HepG2 (cell line): Measurements from ENCODE around the gene HYPK. TPM values are rescaled to one million over a fixed set of nuclear protein-coding genes. Genes with fewer than 3 reads are reported as not detected.

Experiments
- ARNTL ChIP-seq: sonication (generic); formaldehyde crosslinking; IDR thresholded peaks from 2 replicates; pipeline ENCODE4 v1.4.0; 2020; ENCODE audit warnings: mild to moderate bottlenecking, missing genetic modification reagents
- BRCA1 ChIP-seq: sonication (generic); formaldehyde crosslinking; IDR thresholded peaks from 2 replicates; pipeline ENCODE4 v1.4.0; 2020; ENCODE audit warnings: missing genetic modification reagents
- CHD2 ChIP-seq: IDR thresholded peaks from 2 replicates; pipeline ENCODE4 v1.6.1; 2011; ENCODE audit warnings: low read depth, low read length, improper control_type of control experiment
- EZH2 ChIP-seq: conservative IDR thresholded peaks from 2 replicates; pipeline ENCODE4 v1.6.1; 2012; ENCODE audit warnings: mild to moderate bottlenecking, low read depth, low read length, moderate library complexity
- GABPB1 ChIP-seq: IDR thresholded peaks from 2 replicates; pipeline ENCODE4 v1.6.1; 2016; ENCODE audit warnings: mild to moderate bottlenecking, missing genetic modification reagents, moderate library complexity, missing compliant biosample characterization
- HOXA3 ChIP-seq: sonication (generic); formaldehyde crosslinking; IDR thresholded peaks from 2 replicates; pipeline ENCODE4 v1.5.0; 2020; ENCODE audit warnings: missing genetic modification reagents
- ISX ChIP-seq: sonication (generic); formaldehyde crosslinking; conservative IDR thresholded peaks from 2 replicates; pipeline ENCODE4 v1.5.0; 2020; ENCODE audit warnings: missing genetic modification reagents
- MAZ ChIP-seq, 2 experiments: sonication (generic) in 1 of 2; formaldehyde crosslinking in 1 of 2; IDR thresholded peaks; 2 replicates each; pipeline versions ENCODE4 v1.5.0 to v1.6.1; 2012 to 2020; ENCODE audit warnings: low read depth in 2 of 2, mild to moderate bottlenecking in 2 of 2, borderline replicate concordance in 1 of 2, improper control_type of control experiment in 1 of 2, low read length in 1 of 2, missing genetic modification reagents in 1 of 2, moderate library complexity in 1 of 2
- MXI1 ChIP-seq: IDR thresholded peaks from 3 replicates; pipeline ENCODE4 v1.6.1; 2012; ENCODE audit warnings: low read depth, low read length, inconsistent platforms, borderline replicate concordance
- NONO ChIP-seq, 2 experiments: fragments of 450-650 bp in 1 of 2; sonication (generic) in 1 of 2; formaldehyde crosslinking in 1 of 2; IDR thresholded peaks in 1 of 2; conservative IDR thresholded peaks in 1 of 2; 2 replicates each; pipeline versions ENCODE4 v1.6.1 to v1.8.0; 2017 to 2022; ENCODE audit warnings: mild to moderate bottlenecking in 1 of 2, missing genetic modification reagents in 1 of 2, moderate library complexity in 1 of 2
- RAD51 ChIP-seq: fragments of 450-650 bp; IDR thresholded peaks from 2 replicates; pipeline ENCODE4 v1.6.1; 2016; ENCODE audit warnings: borderline replicate concordance
- TARDBP ChIP-seq: sonication (generic); formaldehyde crosslinking; IDR thresholded peaks from 2 replicates; pipeline ENCODE4 v1.8.0; 2022; ENCODE audit warnings: mild to moderate bottlenecking, missing genetic modification reagents
- ZFP36L2 ChIP-seq: sonication (generic); formaldehyde crosslinking; IDR thresholded peaks from 2 replicates; pipeline ENCODE4 v1.4.0; 2020; ENCODE audit warnings: missing genetic modification reagents
- ZNF121 ChIP-seq: sonication (generic); formaldehyde crosslinking; IDR thresholded peaks from 2 replicates; pipeline ENCODE4 v1.5.0; 2020; ENCODE audit warnings: mild to moderate bottlenecking, missing genetic modification reagents
- ZNF225 ChIP-seq: sonication (generic); formaldehyde crosslinking; IDR thresholded peaks from 2 replicates; pipeline ENCODE4 v1.4.0; 2020; ENCODE audit warnings: mild to moderate bottlenecking, missing genetic modification reagents
- ZNF776 ChIP-seq: sonication (generic); formaldehyde crosslinking; IDR thresholded peaks from 2 replicates; pipeline ENCODE4 v1.4.0; 2020; ENCODE audit warnings: mild to moderate bottlenecking, missing genetic modification reagents
- polyA plus RNA-seq, 8 experiments: library from polyadenylated mRNA; depleted of rRNA in 3 of 8; stranded (reverse) in 7 of 8; unstranded in 1 of 8; fragments of >200 nt; fragmentation: Illumina TruSeq in 4 of 8; extraction: Trizol in 4 of 8; gene quantifications; 2 replicates each; pipeline versions ENCODE4 v1.2.1 to v1.2.3, GENCODE V29; 2011 to 2016; ENCODE audit warnings: low read depth in 4 of 8, missing spikeins in 1 of 8, mixed read lengths in 1 of 8; ENCODE audit not compliant: insufficient read depth in 1 of 8
- total RNA-seq, 5 experiments: library from RNA; depleted of rRNA; stranded (reverse); fragments of >200 nt; fragmentation: Illumina TruSeq; extraction: Trizol; gene quantifications; 2 replicates each; pipeline ENCODE4 v1.2.3, GENCODE V29; 2016; ENCODE audit warnings: low read depth in 1 of 5
- TF ChIP-seq, protein P1 (sequence below), 2 experiments: sonication (generic) in 1 of 2; formaldehyde crosslinking in 1 of 2; IDR thresholded peaks; 2 replicates each; pipeline versions ENCODE4 v1.4.0 to v1.6.1; 2018 to 2020; ENCODE audit warnings: missing genetic modification reagents in 2 of 2, borderline replicate concordance in 1 of 2, low read depth in 1 of 2, mild to moderate bottlenecking in 1 of 2, missing biosample characterization in 1 of 2
- TF ChIP-seq, protein P2 (sequence below): IDR thresholded peaks from 2 replicates; pipeline ENCODE4 v1.6.1; 2018; ENCODE audit warnings: missing genetic modification reagents, mild to moderate bottlenecking, missing compliant biosample characterization
- TF ChIP-seq, protein P3 (sequence below): IDR thresholded peaks from 2 replicates; pipeline ENCODE4 v1.4.0; 2020; ENCODE audit warnings: mild to moderate bottlenecking, missing genetic modification reagents
- TF ChIP-seq, protein P4 (sequence below): sonication (generic); formaldehyde crosslinking; IDR thresholded peaks from 2 replicates; pipeline ENCODE4 v1.4.0; 2020; ENCODE audit warnings: mild to moderate bottlenecking, missing genetic modification reagents

The HYPK gene
- total and polyA plus RNA-seq, 2 of the 13 experiments (the other 11 are each of a cell fraction or from before 2014, with no cell fraction given) = 13.5 to 16.5 TPM

DNA sequence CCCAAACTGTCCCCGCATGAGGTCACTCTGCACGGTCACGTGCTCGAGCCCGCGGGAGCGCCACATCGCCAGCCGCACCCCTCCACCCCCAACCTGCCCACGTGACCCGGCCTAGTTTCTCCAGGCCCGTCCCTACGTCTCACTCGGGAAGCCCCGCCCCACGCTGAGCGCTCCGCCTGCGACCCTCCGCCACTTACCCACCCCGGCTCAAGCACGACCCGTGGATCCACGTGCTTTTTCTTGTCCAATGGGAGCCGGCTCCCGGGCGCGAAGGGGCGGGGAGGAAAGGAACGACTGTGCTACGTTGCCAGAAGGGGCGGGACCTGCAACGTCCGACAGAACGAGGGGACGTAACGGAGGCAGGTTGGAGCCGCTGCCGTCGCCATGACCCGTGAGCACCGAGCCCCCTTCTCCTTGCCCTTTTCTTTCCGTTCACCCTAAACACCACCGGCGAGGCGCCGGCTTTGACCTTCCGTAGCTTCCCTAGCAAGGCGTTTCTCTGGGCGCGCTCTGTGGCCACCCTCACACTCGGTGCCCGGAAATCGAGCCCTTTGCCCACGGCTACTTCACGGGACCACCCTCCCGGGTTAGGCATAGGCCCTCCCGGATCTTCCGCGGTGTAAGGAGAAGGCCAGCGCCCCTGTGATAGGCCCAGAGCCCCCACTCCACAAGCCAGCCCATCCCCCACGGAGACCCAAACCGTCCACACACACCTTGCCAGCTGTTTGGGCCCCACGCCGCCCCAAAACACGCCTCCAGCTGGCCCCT is 8.2 kb upstream of the HYPK start, which contains the start of gene SERF2 (continued):
- TF ChIP-seq ZNF121 (CRISPR knock-in tag) (no peak), ARNTL (CRISPR knock-in tag) (peak; percentile 98), ZFP36L2 (CRISPR knock-in tag) (no peak), NONO (IDR thresholded peaks at IDR 0.05) (no peak), NONO (CRISPR knock-in tag; conservative IDR thresholded peaks at IDR 0.05) (peak; percentile 40; the same call in 1 of the 2 replicates), GABPB1 (peak; percentile 17), ISX (CRISPR knock-in tag) (no peak), MXI1 (peak; percentile 65; the same call in 1 of the 3 replicates), HOXA3 (CRISPR knock-in tag) (peak; percentile 82), CHD2 (0 out of 2 replicates have a peak, but pooled peaks have one; percentile 12), RAD51 (peak; percentile 98), MAZ (IDR thresholded peaks at IDR 0.05; ENCODE audit: borderline replicate concordance, low read depth, low read length) (peak; percentile 88; the same call in 1 of the 2 replicates), MAZ (CRISPR knock-in tag; IDR thresholded peaks at IDR 0.05; ENCODE audit: low read depth) (peak; percentile 52; the same call in 1 of the 2 replicates), EZH2 (no peak), TARDBP (peak; percentile 37; the same call in 1 of the 2 replicates), BRCA1 (CRISPR knock-in tag) (no peak; the same call in 1 of the 2 replicates), ZNF225 (CRISPR knock-in tag) (peak; percentile 82; the same call in 1 of the 2 replicates), ZNF776 (CRISPR knock-in tag) (peak; percentile 14; the same call in 1 of the 2 replicates)
- TF ChIP-seq, protein P1, sequence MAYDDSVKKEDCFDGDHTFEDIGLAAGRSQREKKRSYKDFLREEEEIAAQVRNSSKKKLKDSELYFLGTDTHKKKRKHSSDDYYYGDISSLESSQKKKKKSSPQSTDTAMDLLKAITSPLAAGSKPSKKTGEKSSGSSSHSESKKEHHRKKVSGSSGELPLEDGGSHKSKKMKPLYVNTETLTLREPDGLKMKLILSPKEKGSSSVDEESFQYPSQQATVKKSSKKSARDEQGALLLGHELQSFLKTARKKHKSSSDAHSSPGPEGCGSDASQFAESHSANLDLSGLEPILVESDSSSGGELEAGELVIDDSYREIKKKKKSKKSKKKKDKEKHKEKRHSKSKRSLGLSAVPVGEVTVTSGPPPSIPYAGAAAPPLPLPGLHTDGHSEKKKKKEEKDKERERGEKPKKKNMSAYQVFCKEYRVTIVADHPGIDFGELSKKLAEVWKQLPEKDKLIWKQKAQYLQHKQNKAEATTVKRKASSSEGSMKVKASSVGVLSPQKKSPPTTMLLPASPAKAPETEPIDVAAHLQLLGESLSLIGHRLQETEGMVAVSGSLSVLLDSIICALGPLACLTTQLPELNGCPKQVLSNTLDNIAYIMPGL (CRISPR knock-in tag; IDR thresholded peaks at IDR 0.05; ENCODE audit: borderline replicate concordance in 1 of 2, low read depth in 1 of 2) = peak; percentile 69 to 72
- TF ChIP-seq, protein P2, sequence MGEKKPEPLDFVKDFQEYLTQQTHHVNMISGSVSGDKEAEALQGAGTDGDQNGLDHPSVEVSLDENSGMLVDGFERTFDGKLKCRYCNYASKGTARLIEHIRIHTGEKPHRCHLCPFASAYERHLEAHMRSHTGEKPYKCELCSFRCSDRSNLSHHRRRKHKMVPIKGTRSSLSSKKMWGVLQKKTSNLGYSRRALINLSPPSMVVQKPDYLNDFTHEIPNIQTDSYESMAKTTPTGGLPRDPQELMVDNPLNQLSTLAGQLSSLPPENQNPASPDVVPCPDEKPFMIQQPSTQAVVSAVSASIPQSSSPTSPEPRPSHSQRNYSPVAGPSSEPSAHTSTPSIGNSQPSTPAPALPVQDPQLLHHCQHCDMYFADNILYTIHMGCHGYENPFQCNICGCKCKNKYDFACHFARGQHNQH (CRISPR knock-in tag) = peak; percentile 61; the same call in 1 of the 2 replicates
- TF ChIP-seq, protein P3, sequence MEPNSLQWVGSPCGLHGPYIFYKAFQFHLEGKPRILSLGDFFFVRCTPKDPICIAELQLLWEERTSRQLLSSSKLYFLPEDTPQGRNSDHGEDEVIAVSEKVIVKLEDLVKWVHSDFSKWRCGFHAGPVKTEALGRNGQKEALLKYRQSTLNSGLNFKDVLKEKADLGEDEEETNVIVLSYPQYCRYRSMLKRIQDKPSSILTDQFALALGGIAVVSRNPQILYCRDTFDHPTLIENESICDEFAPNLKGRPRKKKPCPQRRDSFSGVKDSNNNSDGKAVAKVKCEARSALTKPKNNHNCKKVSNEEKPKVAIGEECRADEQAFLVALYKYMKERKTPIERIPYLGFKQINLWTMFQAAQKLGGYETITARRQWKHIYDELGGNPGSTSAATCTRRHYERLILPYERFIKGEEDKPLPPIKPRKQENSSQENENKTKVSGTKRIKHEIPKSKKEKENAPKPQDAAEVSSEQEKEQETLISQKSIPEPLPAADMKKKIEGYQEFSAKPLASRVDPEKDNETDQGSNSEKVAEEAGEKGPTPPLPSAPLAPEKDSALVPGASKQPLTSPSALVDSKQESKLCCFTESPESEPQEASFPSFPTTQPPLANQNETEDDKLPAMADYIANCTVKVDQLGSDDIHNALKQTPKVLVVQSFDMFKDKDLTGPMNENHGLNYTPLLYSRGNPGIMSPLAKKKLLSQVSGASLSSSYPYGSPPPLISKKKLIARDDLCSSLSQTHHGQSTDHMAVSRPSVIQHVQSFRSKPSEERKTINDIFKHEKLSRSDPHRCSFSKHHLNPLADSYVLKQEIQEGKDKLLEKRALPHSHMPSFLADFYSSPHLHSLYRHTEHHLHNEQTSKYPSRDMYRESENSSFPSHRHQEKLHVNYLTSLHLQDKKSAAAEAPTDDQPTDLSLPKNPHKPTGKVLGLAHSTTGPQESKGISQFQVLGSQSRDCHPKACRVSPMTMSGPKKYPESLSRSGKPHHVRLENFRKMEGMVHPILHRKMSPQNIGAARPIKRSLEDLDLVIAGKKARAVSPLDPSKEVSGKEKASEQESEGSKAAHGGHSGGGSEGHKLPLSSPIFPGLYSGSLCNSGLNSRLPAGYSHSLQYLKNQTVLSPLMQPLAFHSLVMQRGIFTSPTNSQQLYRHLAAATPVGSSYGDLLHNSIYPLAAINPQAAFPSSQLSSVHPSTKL (CRISPR knock-in tag) = no peak; the same call in 1 of the 2 replicates
- TF ChIP-seq, protein P4, sequence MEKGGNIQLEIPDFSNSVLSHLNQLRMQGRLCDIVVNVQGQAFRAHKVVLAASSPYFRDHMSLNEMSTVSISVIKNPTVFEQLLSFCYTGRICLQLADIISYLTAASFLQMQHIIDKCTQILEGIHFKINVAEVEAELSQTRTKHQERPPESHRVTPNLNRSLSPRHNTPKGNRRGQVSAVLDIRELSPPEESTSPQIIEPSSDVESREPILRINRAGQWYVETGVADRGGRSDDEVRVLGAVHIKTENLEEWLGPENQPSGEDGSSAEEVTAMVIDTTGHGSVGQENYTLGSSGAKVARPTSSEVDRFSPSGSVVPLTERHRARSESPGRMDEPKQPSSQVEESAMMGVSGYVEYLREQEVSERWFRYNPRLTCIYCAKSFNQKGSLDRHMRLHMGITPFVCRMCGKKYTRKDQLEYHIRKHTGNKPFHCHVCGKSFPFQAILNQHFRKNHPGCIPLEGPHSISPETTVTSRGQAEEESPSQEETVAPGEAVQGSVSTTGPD (CRISPR knock-in tag) = 0 out of 2 replicates have a peak, but pooled peaks have one; percentile 42
